ENCODE measurements around the gene CCL21.

Gene CCL21

DNA sequence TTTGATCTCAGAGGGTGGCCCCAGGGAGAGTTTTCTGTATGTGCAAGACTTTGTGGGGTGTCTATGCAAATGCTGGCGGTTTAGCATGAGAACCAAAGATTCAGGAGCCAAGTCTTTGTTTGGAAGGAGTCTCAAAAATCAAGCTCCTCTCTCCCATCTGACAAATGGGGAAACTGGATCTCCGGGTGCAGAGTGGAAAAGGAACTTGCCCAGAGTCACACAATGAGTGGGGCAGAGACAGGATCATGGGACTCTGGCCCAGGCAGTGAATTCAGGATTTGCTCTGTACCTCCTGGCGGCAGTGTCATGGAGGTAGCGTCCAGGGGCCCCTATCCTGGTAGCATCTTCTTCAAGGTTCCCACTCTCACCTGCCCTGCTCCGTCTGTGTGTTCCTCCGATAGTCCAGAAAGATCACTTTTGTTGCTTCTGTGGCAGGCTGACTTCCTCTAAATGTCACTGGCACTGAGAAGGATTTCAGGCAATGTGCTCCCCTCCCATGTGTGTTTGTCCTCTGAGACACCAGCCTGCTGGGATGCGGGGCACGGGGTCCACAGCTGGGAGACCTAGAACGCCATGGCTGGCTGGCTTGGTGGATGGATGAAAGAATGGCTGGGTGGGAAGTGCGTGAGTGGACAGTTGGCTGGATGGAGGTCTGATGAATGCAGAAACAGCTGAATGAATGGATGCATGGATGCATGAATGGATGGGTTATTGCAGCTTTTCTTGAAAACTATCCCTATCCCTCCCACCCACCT is 22.5 kb downstream of the CCL21 start:
- TF ChIP-seq, protein P1, sequence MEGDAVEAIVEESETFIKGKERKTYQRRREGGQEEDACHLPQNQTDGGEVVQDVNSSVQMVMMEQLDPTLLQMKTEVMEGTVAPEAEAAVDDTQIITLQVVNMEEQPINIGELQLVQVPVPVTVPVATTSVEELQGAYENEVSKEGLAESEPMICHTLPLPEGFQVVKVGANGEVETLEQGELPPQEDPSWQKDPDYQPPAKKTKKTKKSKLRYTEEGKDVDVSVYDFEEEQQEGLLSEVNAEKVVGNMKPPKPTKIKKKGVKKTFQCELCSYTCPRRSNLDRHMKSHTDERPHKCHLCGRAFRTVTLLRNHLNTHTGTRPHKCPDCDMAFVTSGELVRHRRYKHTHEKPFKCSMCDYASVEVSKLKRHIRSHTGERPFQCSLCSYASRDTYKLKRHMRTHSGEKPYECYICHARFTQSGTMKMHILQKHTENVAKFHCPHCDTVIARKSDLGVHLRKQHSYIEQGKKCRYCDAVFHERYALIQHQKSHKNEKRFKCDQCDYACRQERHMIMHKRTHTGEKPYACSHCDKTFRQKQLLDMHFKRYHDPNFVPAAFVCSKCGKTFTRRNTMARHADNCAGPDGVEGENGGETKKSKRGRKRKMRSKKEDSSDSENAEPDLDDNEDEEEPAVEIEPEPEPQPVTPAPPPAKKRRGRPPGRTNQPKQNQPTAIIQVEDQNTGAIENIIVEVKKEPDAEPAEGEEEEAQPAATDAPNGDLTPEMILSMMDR (IDR thresholded peaks at IDR 0.05), result no peak

DNA sequence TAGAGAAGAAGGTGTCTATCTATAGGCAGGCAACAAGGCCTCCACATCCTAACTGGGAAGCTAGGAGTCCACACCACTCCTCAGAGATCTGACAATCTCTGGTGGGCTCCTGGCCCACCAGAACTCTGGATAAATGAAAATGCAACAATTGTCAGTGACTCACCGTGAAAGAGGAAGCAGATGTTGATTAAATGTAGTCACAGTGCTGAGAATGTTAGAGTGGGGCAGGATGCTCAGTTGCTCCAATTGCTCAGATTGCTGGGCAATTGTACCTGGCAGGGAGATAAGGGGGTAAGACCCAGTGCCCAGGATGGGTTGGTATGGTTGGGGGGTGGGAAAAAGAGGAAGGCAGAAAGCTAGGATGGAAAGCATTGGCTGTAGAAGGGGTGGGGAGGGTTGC is 23.2 kb downstream of the CCL21 start:
- TF ChIP-seq, protein P1 (IDR thresholded peaks at IDR 0.05), result no peak

DNA sequence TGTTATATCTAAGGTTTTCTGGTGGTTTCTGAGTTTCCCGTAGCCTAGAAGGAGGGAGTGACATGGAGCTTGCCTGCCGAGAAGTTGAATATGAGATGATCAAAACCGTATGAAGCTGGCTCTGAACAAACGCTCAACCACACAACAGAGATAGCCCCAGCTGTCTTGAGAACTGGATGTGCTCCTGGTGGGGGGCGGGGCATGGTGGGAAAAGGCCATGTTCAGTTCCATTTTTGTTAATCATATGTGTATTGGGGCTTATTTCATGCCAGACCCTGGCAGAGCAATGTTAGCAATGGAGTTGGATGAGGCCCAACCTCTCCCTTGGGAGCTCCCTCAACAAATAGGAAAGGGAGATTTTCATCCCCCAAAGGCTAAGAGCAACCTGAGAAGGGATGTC is 23.7 kb downstream of the CCL21 start:
- TF ChIP-seq, protein P1 (IDR thresholded peaks at IDR 0.05), result no peak

DNA sequence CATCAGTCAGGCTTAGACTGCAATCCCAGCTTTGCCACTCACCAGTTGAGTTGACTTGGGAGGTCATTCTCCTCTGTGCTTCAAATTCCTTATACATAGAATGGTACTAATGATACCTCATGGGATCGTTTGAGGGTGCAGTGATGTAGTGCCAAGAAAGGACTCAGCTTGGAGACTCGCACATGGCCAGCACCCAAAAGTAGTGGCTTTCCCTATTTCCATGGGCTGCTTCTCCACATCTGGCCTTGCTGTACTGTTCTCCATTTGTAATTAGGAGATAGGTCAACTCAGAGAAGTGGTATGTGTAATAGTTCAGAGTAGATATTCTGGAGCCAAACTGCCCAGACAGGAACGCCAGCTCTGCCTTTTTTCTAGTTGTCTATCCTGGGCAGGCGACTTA is 24.3 kb downstream of the CCL21 start:
- TF ChIP-seq, protein P1 (IDR thresholded peaks at IDR 0.05), result no peak

DNA sequence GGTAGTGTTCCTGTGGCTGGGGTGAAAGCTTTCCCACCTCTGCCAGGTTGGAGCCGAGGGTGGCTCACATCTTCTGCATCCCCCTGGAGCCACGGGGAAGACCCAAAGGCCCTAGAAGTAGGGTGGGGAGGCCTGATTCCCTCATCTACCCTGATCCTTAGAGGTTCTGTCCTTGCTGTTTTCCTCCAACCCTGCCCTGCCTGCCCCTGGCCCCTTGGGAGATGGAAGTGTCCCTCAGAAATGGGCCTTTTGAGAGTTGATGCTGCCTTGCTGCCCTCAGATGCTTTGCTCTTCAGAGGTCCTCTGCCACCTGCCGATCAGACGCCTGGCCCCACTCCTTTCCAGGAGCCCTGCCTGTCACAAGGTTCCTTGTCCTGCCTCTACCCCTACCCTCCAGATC is 25.1 kb downstream of the CCL21 start:
- TF ChIP-seq, protein P1 (IDR thresholded peaks at IDR 0.05), result no peak

DNA sequence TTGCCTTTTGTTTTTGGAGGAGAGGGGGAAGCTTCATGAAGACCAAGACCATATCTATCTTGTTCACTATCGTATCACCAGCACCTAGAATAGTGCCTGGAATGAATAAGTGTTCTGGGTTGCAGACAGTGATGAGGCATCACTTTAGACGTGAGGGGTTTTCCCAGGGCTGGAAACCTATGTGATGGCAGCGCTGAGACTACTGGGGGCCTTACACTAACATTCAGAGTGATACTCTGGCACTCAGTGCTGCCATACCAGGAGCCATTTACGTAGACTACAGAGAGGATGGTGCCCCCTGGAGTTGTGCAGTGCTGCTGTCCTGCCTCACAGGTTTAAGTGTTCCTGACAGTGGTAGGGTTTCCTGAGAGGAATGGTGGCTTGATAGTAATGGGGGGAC is 25.8 kb downstream of the CCL21 start:
- TF ChIP-seq, protein P1 (IDR thresholded peaks at IDR 0.05), result no peak

DNA sequence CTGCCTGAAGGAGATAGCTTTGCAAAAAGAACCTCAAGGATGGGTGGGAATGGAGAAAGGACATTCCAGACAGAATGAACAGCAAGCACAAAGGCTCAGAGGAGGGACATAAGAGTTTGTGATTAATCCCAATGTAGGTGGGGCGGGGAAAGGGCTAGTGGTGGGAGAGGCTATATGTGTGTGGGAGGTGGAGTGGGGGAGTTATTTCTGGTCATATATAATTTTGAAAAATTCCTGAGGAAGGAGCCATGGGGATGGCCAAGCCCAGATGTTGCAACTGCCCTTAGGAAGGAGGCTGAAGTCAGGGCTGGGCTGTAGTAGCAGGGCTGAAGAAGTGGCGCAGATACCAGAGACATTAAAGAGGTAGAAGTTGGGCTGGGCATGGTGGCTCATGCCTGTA is 34.1 kb downstream of the CCL21 start:
- TF ChIP-seq, protein P1 (IDR thresholded peaks at IDR 0.05), result no peak
